HCT116 (cell line): ENCODE results near the gene TTYH1. TPM values are rescaled to one million over a fixed set of nuclear protein-coding genes. Genes with fewer than 3 reads are reported as not detected.

Source experiments
- ATAC-seq: fragments of 200-7000 bp; cut with Tn5 transposase; 2 replicates; pipeline ENCODE4 v1.9.1; 2020; ENCODE audit warnings: mild to moderate bottlenecking, moderate library complexity
- BruUV-seq: library from RNA; stranded (reverse); fragments of 400-500 nt; replicated peaks from 2 replicates; lab custom pipeline; 2021; lab: Mats Ljungman, UMichigan
- CTCF ChIA-PET: fragments of 300-600 bp; sonication (Branson Sonifier 250); formaldehyde crosslinking; loops from one replicate; lab custom pipeline; 2021; ENCODE audit warnings: antibody characterized with exemption; lab: Charles Lee
- POLR2A ChIA-PET: fragments of 300-600, 350-600 bp; sonication (Branson Sonifier 250); formaldehyde crosslinking; loops from one replicate; lab custom pipeline; 2021; ENCODE audit warnings: antibody characterized with exemption; lab: Charles Lee
- RAD21 ChIA-PET, 2 experiments: fragments of 300-600 bp; sonication (Branson Sonifier 250); formaldehyde crosslinking; loops; one replicate each; lab custom pipeline; 2023; ENCODE audit warnings: low total read pairs in 2 of 2; ENCODE audit not compliant: uncharacterized antibody in 2 of 2, unreplicated experiment in 2 of 2, low non-redundant PET in 1 of 2; lab: Charles Lee
- DNase-seq: peaks from one replicate; pipeline ENCODE4 v3.0.0-alpha.2; 2010; ENCODE audit warnings: low read depth, low spot score
- H2AFZ ChIP-seq: fragments of 200-600 bp; shearing (Covaris generic), sonication (generic); 2 replicates; pipeline ENCODE4 v1.6.1; 2017; ENCODE audit warnings: low read depth, mixed run types, mixed read lengths, antibody characterized with exemption, low read length; ENCODE audit not compliant: poor library complexity, severe bottlenecking
- H3K27ac ChIP-seq: 2 replicates; pipeline ENCODE4 v1.5.1; 2012; ENCODE audit warnings: low read depth, low read length
- H3K27me3 ChIP-seq: fragments of 200-600 bp; sonication (generic); 2 replicates; pipeline ENCODE4 v1.6.1; 2016; ENCODE audit warnings: mixed run types, low read length, mixed read lengths; ENCODE audit not compliant: insufficient read depth
- H3K36me3 ChIP-seq, 2 experiments: fragments of 200-500 bp in 1 of 2; fragments of 200-600 bp in 1 of 2; sonication (Bioruptor generic) in 1 of 2; sonication (generic) in 1 of 2; 2 replicates each; pipeline versions ENCODE4 v1.5.1 to v1.6.1; 2014 to 2016; ENCODE audit warnings: low read length in 2 of 2, inconsistent platforms in 1 of 2, mixed read lengths in 1 of 2, mixed run types in 1 of 2; ENCODE audit not compliant: insufficient read depth in 2 of 2, control insufficient read depth in 1 of 2
- H3K4me1 ChIP-seq, 2 experiments: fragments of 200-600 bp in 1 of 2; sonication (generic) in 1 of 2; 2 replicates each; pipeline versions ENCODE4 v1.5.1 to v1.6.1; 2012 to 2017; ENCODE audit warnings: low read length in 2 of 2, inconsistent platforms in 1 of 2, mild to moderate bottlenecking in 1 of 2, mixed read lengths in 1 of 2, mixed run types in 1 of 2, moderate library complexity in 1 of 2; ENCODE audit not compliant: insufficient read depth in 2 of 2, control insufficient read depth in 1 of 2
- H3K4me2 ChIP-seq: fragments of 200-600 bp; sonication (generic); 2 replicates; pipeline ENCODE4 v1.6.1; 2017; ENCODE audit warnings: mixed run types, low read length, mixed read lengths
- H3K4me3 ChIP-seq, 2 experiments: fragments of 200-600 bp in 1 of 2; sonication (generic) in 1 of 2; replicated peaks in 1 of 2; 2 replicates each; pipeline ENCODE4 v1.5.1; 2011 to 2016; ENCODE audit warnings: low read length in 2 of 2, control low read depth in 1 of 2, low read depth in 1 of 2, mild to moderate bottlenecking in 1 of 2, mixed read lengths in 1 of 2, mixed run types in 1 of 2
- H3K79me2 ChIP-seq: fragments of 200-600 bp; sonication (generic); 2 replicates; pipeline ENCODE4 v1.6.1; 2017; ENCODE audit warnings: mild to moderate bottlenecking, mixed run types, low read length, moderate library complexity, mixed read lengths; ENCODE audit not compliant: insufficient read depth
- H3K9ac ChIP-seq: fragments of 200-600 bp; sonication (generic); 2 replicates; pipeline ENCODE4 v1.6.1; 2016; ENCODE audit warnings: low read length, mixed read lengths
- H3K9me2 ChIP-seq: fragments of 200-600 bp; sonication (generic), shearing (Covaris generic); 2 replicates; pipeline ENCODE4 v1.6.1; 2017; ENCODE audit warnings: mixed run types, mild to moderate bottlenecking, moderate library complexity; ENCODE audit not compliant: insufficient read depth
- H3K9me3 ChIP-seq, 2 experiments: fragments of 200-500 bp in 1 of 2; fragments of 200-600 bp in 1 of 2; sonication (Bioruptor generic) in 1 of 2; sonication (generic) in 1 of 2; 2 replicates each; pipeline ENCODE4 v1.6.1; 2014 to 2017; ENCODE audit warnings: low read length in 2 of 2, mixed read lengths in 2 of 2, inconsistent platforms in 1 of 2, low read depth in 1 of 2, mild to moderate bottlenecking in 1 of 2, mixed run types in 1 of 2, moderate library complexity in 1 of 2; ENCODE audit not compliant: control insufficient read depth in 1 of 2, insufficient read depth in 1 of 2
- H4K20me1 ChIP-seq: fragments of 200-600 bp; sonication (generic), shearing (Covaris generic); 2 replicates; pipeline ENCODE4 v1.6.1; 2017; ENCODE audit warnings: mixed run types, mild to moderate bottlenecking, moderate library complexity; ENCODE audit not compliant: insufficient read depth
- CEBPB ChIP-seq: IDR thresholded peaks from 2 replicates; pipeline ENCODE4 v1.6.1; 2012; ENCODE audit warnings: low read depth
- ELF1 ChIP-seq: IDR thresholded peaks from 2 replicates; pipeline ENCODE4 v1.6.1; 2012; ENCODE audit warnings: low read depth, borderline replicate concordance
- EZH2 ChIP-seq: fragments of 200-600 bp; sonication (generic); IDR thresholded peaks from 2 replicates; pipeline ENCODE4 v1.6.1; 2017; ENCODE audit warnings: antibody characterized with exemption, mixed run types
- EZH2phosphoT487 ChIP-seq: fragments of 200-600 bp; IDR thresholded peaks from 2 replicates; pipeline ENCODE4 v1.6.1; 2018; ENCODE audit warnings: antibody characterized with exemption, borderline replicate concordance
- FOSL1 ChIP-seq: IDR thresholded peaks from 2 replicates; pipeline ENCODE4 v1.6.1; 2012; ENCODE audit warnings: low read depth
- POLR2A ChIP-seq: IDR thresholded peaks from 2 replicates; pipeline ENCODE4 v1.7.0; 2011; ENCODE audit warnings: borderline replicate concordance; ENCODE audit not compliant: insufficient read depth, insufficient read length; ENCODE audit errors: extremely low read depth
- POLR2AphosphoS5 ChIP-seq: IDR thresholded peaks from 2 replicates; pipeline ENCODE4 v1.6.1; 2011; ENCODE audit warnings: mild to moderate bottlenecking, low read depth, low read length, moderate library complexity
- REST ChIP-seq: IDR thresholded peaks from 2 replicates; pipeline ENCODE4 v1.6.1; 2012; ENCODE audit warnings: low read depth
- SIN3A ChIP-seq: IDR thresholded peaks from 2 replicates; pipeline ENCODE4 v1.6.1; 2012; ENCODE audit warnings: low read depth
- SP1 ChIP-seq: IDR thresholded peaks from 2 replicates; pipeline ENCODE4 v1.6.1; 2012; ENCODE audit warnings: low read depth
- SRF ChIP-seq: IDR thresholded peaks from 2 replicates; pipeline ENCODE4 v1.6.1; 2012; ENCODE audit warnings: low read depth
- TCF7L2 ChIP-seq: IDR thresholded peaks from 2 replicates; pipeline ENCODE4 v1.7.0; 2011; ENCODE audit warnings: borderline replicate concordance, inconsistent platforms; ENCODE audit not compliant: insufficient read depth, insufficient read length; ENCODE audit errors: extremely low read depth
- ZBTB33 ChIP-seq: IDR thresholded peaks from 2 replicates; pipeline ENCODE4 v1.6.1; 2011; ENCODE audit warnings: mild to moderate bottlenecking, low read length, moderate library complexity; ENCODE audit not compliant: insufficient replicate concordance; ENCODE audit errors: extremely low read depth
- ZFX ChIP-seq: fragments of 450-650 bp; IDR thresholded peaks from 2 replicates; pipeline ENCODE4 v1.6.1; 2017
- ZNF274 ChIP-seq: fragments of 200-500 bp; sonication (Bioruptor generic); IDR thresholded peaks from 2 replicates; pipeline ENCODE4 v1.6.1; 2014; ENCODE audit warnings: mild to moderate bottlenecking, low read depth, low read length, inconsistent platforms
- intact Hi-C: fragments of 100-400 bp; cut with micrococcal nuclease; formaldehyde crosslinking; loops from 2 replicates; pipeline ENCODE4 v1.10.0; 2022
- total RNA-seq: library from RNA; stranded (reverse); gene quantifications from one replicate; pipeline ENCODE4 v1.2.1, GENCODE V29; 2021; ENCODE audit not compliant: unreplicated experiment
- TF ChIP-seq, protein P1 (sequence below), 3 experiments: fragments of 200-600 bp in 1 of 3; sonication (generic) in 1 of 3; IDR thresholded peaks in 2 of 3; conservative IDR thresholded peaks in 1 of 3; 2 replicates each; pipeline ENCODE4 v1.5.1; 2012 to 2017; ENCODE audit warnings: low read depth in 2 of 3, low read length in 2 of 3, antibody characterized with exemption in 1 of 3, borderline replicate concordance in 1 of 3, control low read depth in 1 of 3, mild to moderate bottlenecking in 1 of 3, mixed read lengths in 1 of 3, mixed run types in 1 of 3, moderate library complexity in 1 of 3; ENCODE audit not compliant: insufficient read depth in 1 of 3

Gene TTYH1
- total RNA-seq, 1 experiment from 2014 or later = 0.37 TPM

- ChIA-PET CTCF (no interaction called here), POLR2A (interaction anchor here (0.7 kb wide), 1 partner anchor 789 kb away, joined by 3 read pairs; no protein-coding TSS in a partner anchor), RAD21 (no interaction called here)
- H3K4me3 ChIP-seq = no peak overlapping the region
- peaks cover 6 to 9% of the 10 kb centered on the region in 2 experiments; a peak in 3 of 4 replicates for H3K4me1 ChIP-seq
- no peaks in the 10 kb centered on the region for H3K36me3 ChIP-seq
- no peak overlapping the region for H3K9ac ChIP-seq
- no peaks in the 10 kb centered on the region for H4K20me1 ChIP-seq
- no peak overlapping the region for H3K27ac ChIP-seq
- H3K9me2 ChIP-seq = no peaks in the 10 kb centered on the region
- DNase-seq (no peak), ATAC-seq (no peak)
- H2AFZ ChIP-seq = no peak overlapping the region
- intact Hi-C loops = no loop called here
- BruUV-seq = no TSS peak
- TF ChIP-seq TCF7L2 (no peak), EZH2phosphoT487 (no peak), EZH2 (no peak), SRF (no peak), SIN3A (no peak), REST (no peak), POLR2A (no peak), FOSL1 (no peak), ZBTB33 (no peak), ZFX (no peak), SP1 (no peak), ZNF274 (no peak), POLR2AphosphoS5 (no peak), CEBPB (no peak), ELF1 (no peak)
- TF ChIP-seq, protein P1, sequence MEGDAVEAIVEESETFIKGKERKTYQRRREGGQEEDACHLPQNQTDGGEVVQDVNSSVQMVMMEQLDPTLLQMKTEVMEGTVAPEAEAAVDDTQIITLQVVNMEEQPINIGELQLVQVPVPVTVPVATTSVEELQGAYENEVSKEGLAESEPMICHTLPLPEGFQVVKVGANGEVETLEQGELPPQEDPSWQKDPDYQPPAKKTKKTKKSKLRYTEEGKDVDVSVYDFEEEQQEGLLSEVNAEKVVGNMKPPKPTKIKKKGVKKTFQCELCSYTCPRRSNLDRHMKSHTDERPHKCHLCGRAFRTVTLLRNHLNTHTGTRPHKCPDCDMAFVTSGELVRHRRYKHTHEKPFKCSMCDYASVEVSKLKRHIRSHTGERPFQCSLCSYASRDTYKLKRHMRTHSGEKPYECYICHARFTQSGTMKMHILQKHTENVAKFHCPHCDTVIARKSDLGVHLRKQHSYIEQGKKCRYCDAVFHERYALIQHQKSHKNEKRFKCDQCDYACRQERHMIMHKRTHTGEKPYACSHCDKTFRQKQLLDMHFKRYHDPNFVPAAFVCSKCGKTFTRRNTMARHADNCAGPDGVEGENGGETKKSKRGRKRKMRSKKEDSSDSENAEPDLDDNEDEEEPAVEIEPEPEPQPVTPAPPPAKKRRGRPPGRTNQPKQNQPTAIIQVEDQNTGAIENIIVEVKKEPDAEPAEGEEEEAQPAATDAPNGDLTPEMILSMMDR (IDR thresholded peaks at IDR 0.05 in 2 of 3, conservative IDR thresholded peaks at IDR 0.05 in 1 of 3; ENCODE audit: borderline replicate concordance in 1 of 3, insufficient read depth in 1 of 3, low read depth in 2 of 3, low read length in 2 of 3) = no peak
- H3K79me2 ChIP-seq = no peaks in the 10 kb centered on the region
- no peak overlapping the region for H3K4me2 ChIP-seq
- H3K27me3 ChIP-seq = no peaks in the 10 kb centered on the region
- H3K9me3 ChIP-seq = no peaks in the 10 kb centered on the region
Measured at GRCh38 chr19:54470276-54470887, 55.1 kb downstream of the TTYH1 start.
